Measurements from ENCODE around the gene COL27A1.

The COL27A1 gene

GRCh38 chr9:114112778-114113584 is 42.4 kb upstream of the COL27A1 start:
- TF ChIP-seq SUZ12 (IDR thresholded peaks at IDR 0.05; ENCODE audit: extremely low read depth, insufficient read depth, insufficient read length) (no peak), ZNF274 (IDR thresholded peaks at IDR 0.05; ENCODE audit: low read depth, low read length) (no peak), YY1 (IDR thresholded peaks at IDR 0.05; ENCODE audit: insufficient read depth, insufficient read length) (no peak)
- Histone ChIP-seq H3K9ac (ENCODE audit: insufficient read length, low read depth) (no peak overlapping the region), H3K4me1 (ENCODE audit: insufficient read depth, insufficient read length) (peaks cover 25% of the 10 kb centered on the region), H3K9me3 (ENCODE audit: insufficient read depth, low read length) (no peaks in the 10 kb centered on the region), H3K4me3 (ENCODE audit: insufficient read length, low read depth) (no peak overlapping the region), H3K27me3 (ENCODE audit: insufficient read depth, insufficient read length) (peaks cover 22% of the 10 kb centered on the region), H3K36me3 (ENCODE audit: insufficient read depth, insufficient read length, low read length) (no peaks in the 10 kb centered on the region)
- DNase-seq (ENCODE audit: low read depth, low spot score), result no peak

GRCh38 chr9:114114364-114114763 is 41.0 kb upstream of the COL27A1 start:
- no peak for DNase-seq (ENCODE audit: low read depth, low spot score)
- H3K4me1 ChIP-seq (ENCODE audit: insufficient read depth, insufficient read length), result peaks cover 20% of the 10 kb centered on the region
- no peak overlapping the region for H3K4me3 ChIP-seq (ENCODE audit: insufficient read length, low read depth)
- H3K36me3 ChIP-seq (ENCODE audit: insufficient read depth, insufficient read length, low read length), result no peaks in the 10 kb centered on the region
- peaks cover 19% of the 10 kb centered on the region for H3K27me3 ChIP-seq (ENCODE audit: insufficient read depth, insufficient read length)
- TF ChIP-seq SUZ12 (IDR thresholded peaks at IDR 0.05; ENCODE audit: extremely low read depth, insufficient read depth, insufficient read length), result no peak
- TF ChIP-seq YY1 (IDR thresholded peaks at IDR 0.05; ENCODE audit: insufficient read depth, insufficient read length), result no peak
- no peak for TF ChIP-seq ZNF274 (IDR thresholded peaks at IDR 0.05; ENCODE audit: low read depth, low read length)
- no peak overlapping the region for H3K9ac ChIP-seq (ENCODE audit: insufficient read length, low read depth)
- no peaks in the 10 kb centered on the region for H3K9me3 ChIP-seq (ENCODE audit: insufficient read depth, low read length)

- Histone ChIP-seq H3K4me3 (ENCODE audit: insufficient read length, low read depth) (no peak overlapping the region), H3K9me3 (ENCODE audit: insufficient read depth, low read length) (no peaks in the 10 kb centered on the region), H3K36me3 (ENCODE audit: insufficient read depth, insufficient read length, low read length) (no peaks in the 10 kb centered on the region), H3K4me1 (ENCODE audit: insufficient read depth, insufficient read length) (peaks cover 20% of the 10 kb centered on the region), H3K27me3 (ENCODE audit: insufficient read depth, insufficient read length) (peaks cover 13% of the 10 kb centered on the region), H3K9ac (ENCODE audit: insufficient read length, low read depth) (no peak overlapping the region)
- no peak for TF ChIP-seq YY1 (IDR thresholded peaks at IDR 0.05; ENCODE audit: insufficient read depth, insufficient read length)
- no peak for TF ChIP-seq SUZ12 (IDR thresholded peaks at IDR 0.05; ENCODE audit: extremely low read depth, insufficient read depth, insufficient read length)
- DNase-seq (ENCODE audit: low read depth, low spot score), result no peak
Observed at GRCh38 chr9:114115654-114116125, 39.6 kb upstream of the COL27A1 start.

GRCh38 chr9:114116126-114116747 is 39.1 kb upstream of the COL27A1 start:
- H3K4me1 ChIP-seq (ENCODE audit: insufficient read depth, insufficient read length), result peaks cover 20% of the 10 kb centered on the region
- H3K36me3 ChIP-seq (ENCODE audit: insufficient read depth, insufficient read length, low read length), result no peaks in the 10 kb centered on the region
- no peak for TF ChIP-seq SUZ12 (IDR thresholded peaks at IDR 0.05; ENCODE audit: extremely low read depth, insufficient read depth, insufficient read length)
- no peak for TF ChIP-seq ZNF274 (IDR thresholded peaks at IDR 0.05; ENCODE audit: low read depth, low read length)
- TF ChIP-seq YY1 (IDR thresholded peaks at IDR 0.05; ENCODE audit: insufficient read depth, insufficient read length), result no peak
- no peaks in the 10 kb centered on the region for H3K9me3 ChIP-seq (ENCODE audit: insufficient read depth, low read length)
- no peak overlapping the region for H3K4me3 ChIP-seq (ENCODE audit: insufficient read length, low read depth)
- DNase-seq (ENCODE audit: low read depth, low spot score), result no peak
- no peak overlapping the region for H3K9ac ChIP-seq (ENCODE audit: insufficient read length, low read depth)
- H3K27me3 ChIP-seq (ENCODE audit: insufficient read depth, insufficient read length), result peaks cover 12% of the 10 kb centered on the region

GRCh38 chr9:114117614-114117995 is 37.7 kb upstream of the COL27A1 start:
- Histone ChIP-seq H3K27me3 (ENCODE audit: insufficient read depth, insufficient read length) (peaks cover 12% of the 10 kb centered on the region), H3K9me3 (ENCODE audit: insufficient read depth, low read length) (no peaks in the 10 kb centered on the region), H3K4me1 (ENCODE audit: insufficient read depth, insufficient read length) (peaks cover 20% of the 10 kb centered on the region), H3K4me3 (ENCODE audit: insufficient read length, low read depth) (no peak overlapping the region), H3K36me3 (ENCODE audit: insufficient read depth, insufficient read length, low read length) (no peaks in the 10 kb centered on the region), H3K9ac (ENCODE audit: insufficient read length, low read depth) (no peak overlapping the region)
- DNase-seq (ENCODE audit: low read depth, low spot score), result no peak
- TF ChIP-seq ZNF274 (IDR thresholded peaks at IDR 0.05; ENCODE audit: low read depth, low read length) (no peak), YY1 (IDR thresholded peaks at IDR 0.05; ENCODE audit: insufficient read depth, insufficient read length) (no peak), SUZ12 (IDR thresholded peaks at IDR 0.05; ENCODE audit: extremely low read depth, insufficient read depth, insufficient read length) (no peak)

GRCh38 chr9:114117996-114118830 is 37.1 kb upstream of the COL27A1 start:
- Histone ChIP-seq H3K4me3 (ENCODE audit: insufficient read length, low read depth) (no peak overlapping the region), H3K9ac (ENCODE audit: insufficient read length, low read depth) (no peak overlapping the region), H3K36me3 (ENCODE audit: insufficient read depth, insufficient read length, low read length) (no peaks in the 10 kb centered on the region), H3K9me3 (ENCODE audit: insufficient read depth, low read length) (no peaks in the 10 kb centered on the region), H3K4me1 (ENCODE audit: insufficient read depth, insufficient read length) (peaks cover 19% of the 10 kb centered on the region), H3K27me3 (ENCODE audit: insufficient read depth, insufficient read length) (peaks cover 11% of the 10 kb centered on the region)
- no peak for DNase-seq (ENCODE audit: low read depth, low spot score)
- TF ChIP-seq YY1 (IDR thresholded peaks at IDR 0.05; ENCODE audit: insufficient read depth, insufficient read length) (no peak), ZNF274 (IDR thresholded peaks at IDR 0.05; ENCODE audit: low read depth, low read length) (no peak), SUZ12 (IDR thresholded peaks at IDR 0.05; ENCODE audit: extremely low read depth, insufficient read depth, insufficient read length) (no peak)

Data from NT2/D1 (cell line).